Measurements from ENCODE around the gene PDK3. TPM values are rescaled to one million over a fixed set of nuclear protein-coding genes. Genes with fewer than 3 reads are reported as not detected.

PDK3 gene
- 3.2 and 5.2 TPM in 2 replicates for total RNA-seq

GRCh38 chrX:24464836-24465531 lies at the start of gene PDK3:
Gene PDK3, plus strand, starts transcription at chrX:24465286. Its CDS starts 170 bp downstream, at chrX:24465456.

Other genes with a start within 250 kb of the PDK3 start
- gene SUPT20HL2, start 151.2 kb upstream of the PDK3 start, total RNA-seq, result not detected in 2 replicates
- gene SUPT20HL1, start 104.6 kb upstream of the PDK3 start, total RNA-seq, result not detected in 2 replicates
- gene PCYT1B, start 182.1 kb downstream of the PDK3 start, total RNA-seq, result under 0.01 and 0.18 TPM in 2 replicates
- 8.9 and 9.2 TPM in 2 replicates for gene POLA1, start 228.6 kb downstream of the PDK3 start, total RNA-seq